ENCODE data around the gene GRID1. TPM values are rescaled to one million over a fixed set of nuclear protein-coding genes. Genes with fewer than 3 reads are reported as not detected.

The GRID1 gene
- total RNA-seq, 4 donors from 2014 or later = 0.88 to 7.3 (median 4.1) TPM

DNA sequence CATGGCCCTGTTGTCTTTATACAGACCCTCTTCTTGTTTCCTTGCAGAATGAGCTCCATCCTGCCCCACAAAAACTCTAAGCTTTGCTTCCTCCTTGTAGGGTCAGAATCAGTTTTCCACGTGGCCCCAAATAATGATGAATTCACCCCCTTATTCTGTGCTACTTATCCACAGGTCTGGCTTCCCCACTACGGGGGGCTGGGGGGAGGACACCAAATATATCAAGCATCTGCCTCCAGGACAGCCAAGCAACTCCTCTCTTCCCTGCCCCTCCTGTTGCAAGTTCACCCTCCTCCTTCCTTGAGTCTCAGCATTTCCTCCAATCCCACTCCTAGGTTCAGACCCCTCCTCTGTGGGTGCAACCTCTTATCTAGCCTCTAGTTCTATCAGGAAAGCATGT is 743.3 kb downstream of the GRID1 start:
- no peak for DNase-seq
- no peaks in the 10 kb centered on the region for H3K27me3 ChIP-seq
- intact Hi-C loops (cut with DNase I; ENCODE audit: low total_unique reads) = no loop called here
- no peaks in the 10 kb centered on the region for H3K9me3 ChIP-seq
- H3K4me3 ChIP-seq = no peak overlapping the region
- no peaks in the 10 kb centered on the region for H3K4me1 ChIP-seq
- H3K36me3 ChIP-seq = no peaks in the 10 kb centered on the region
- H3K27ac ChIP-seq = no peak overlapping the region
- TF ChIP-seq POLR2A (IDR thresholded peaks at IDR 0.05) = no peak
- TF ChIP-seq, protein P1, sequence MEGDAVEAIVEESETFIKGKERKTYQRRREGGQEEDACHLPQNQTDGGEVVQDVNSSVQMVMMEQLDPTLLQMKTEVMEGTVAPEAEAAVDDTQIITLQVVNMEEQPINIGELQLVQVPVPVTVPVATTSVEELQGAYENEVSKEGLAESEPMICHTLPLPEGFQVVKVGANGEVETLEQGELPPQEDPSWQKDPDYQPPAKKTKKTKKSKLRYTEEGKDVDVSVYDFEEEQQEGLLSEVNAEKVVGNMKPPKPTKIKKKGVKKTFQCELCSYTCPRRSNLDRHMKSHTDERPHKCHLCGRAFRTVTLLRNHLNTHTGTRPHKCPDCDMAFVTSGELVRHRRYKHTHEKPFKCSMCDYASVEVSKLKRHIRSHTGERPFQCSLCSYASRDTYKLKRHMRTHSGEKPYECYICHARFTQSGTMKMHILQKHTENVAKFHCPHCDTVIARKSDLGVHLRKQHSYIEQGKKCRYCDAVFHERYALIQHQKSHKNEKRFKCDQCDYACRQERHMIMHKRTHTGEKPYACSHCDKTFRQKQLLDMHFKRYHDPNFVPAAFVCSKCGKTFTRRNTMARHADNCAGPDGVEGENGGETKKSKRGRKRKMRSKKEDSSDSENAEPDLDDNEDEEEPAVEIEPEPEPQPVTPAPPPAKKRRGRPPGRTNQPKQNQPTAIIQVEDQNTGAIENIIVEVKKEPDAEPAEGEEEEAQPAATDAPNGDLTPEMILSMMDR (IDR thresholded peaks at IDR 0.05) = no peak

DNA sequence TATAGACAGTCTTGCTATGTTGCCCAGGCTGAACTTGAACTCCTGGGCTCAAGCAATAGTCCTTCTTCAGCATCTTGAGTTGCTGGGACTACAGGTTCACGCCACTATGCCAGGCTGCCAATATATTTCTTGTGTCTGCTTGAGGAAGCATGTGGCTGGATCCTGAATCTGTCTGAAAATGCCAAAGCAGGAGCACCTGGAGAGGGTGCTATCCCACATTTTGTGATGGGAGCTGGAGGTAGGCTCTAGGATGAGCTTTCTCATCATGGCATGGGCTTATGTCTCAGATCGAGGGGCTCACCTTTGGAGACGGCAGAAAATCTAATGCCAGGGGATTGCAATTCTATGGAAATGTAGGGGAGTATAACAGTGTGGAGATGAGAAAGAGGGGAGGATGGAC is 744.2 kb downstream of the GRID1 start:
- Histone ChIP-seq H3K9me3 (no peaks in the 10 kb centered on the region), H3K4me3 (no peak overlapping the region), H3K27me3 (no peaks in the 10 kb centered on the region), H3K27ac (no peak overlapping the region), H3K4me1 (no peaks in the 10 kb centered on the region), H3K36me3 (no peaks in the 10 kb centered on the region)
- TF ChIP-seq, protein P1 (IDR thresholded peaks at IDR 0.05) = no peak
- TF ChIP-seq POLR2A (IDR thresholded peaks at IDR 0.05) = no peak
- intact Hi-C loops (cut with DNase I; ENCODE audit: low total_unique reads) = no loop called here
- DNase-seq = no peak

GRCh38 chr10:85621562-85621961 is 745.0 kb downstream of the GRID1 start:
- intact Hi-C loops (cut with DNase I; ENCODE audit: low total_unique reads) = no loop called here
- Histone ChIP-seq H3K4me3 (no peak overlapping the region), H3K36me3 (no peaks in the 10 kb centered on the region), H3K27me3 (no peaks in the 10 kb centered on the region), H3K27ac (no peak overlapping the region), H3K4me1 (no peaks in the 10 kb centered on the region), H3K9me3 (no peaks in the 10 kb centered on the region)
- TF ChIP-seq, protein P1 (IDR thresholded peaks at IDR 0.05) = no peak
- no peak for TF ChIP-seq POLR2A (IDR thresholded peaks at IDR 0.05)
- DNase-seq = no peak

DNA sequence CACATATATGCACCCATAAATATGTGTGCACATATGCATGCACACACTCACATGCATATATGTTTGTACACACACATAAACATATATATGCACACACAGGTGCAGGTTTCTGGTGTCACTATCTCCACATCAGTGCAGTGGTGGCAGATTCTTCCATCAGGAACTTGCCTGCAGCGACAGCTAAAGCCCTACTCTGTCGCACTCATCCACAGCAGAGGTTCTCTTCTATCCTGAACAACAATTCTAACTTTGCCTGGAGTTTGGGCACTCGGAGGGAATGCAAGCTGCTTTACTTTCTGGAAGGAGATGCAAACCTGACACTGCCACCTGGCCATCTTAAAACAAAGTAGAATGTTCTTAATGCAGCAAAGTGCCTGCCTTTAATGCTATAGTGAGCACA is 745.8 kb downstream of the GRID1 start:
- Histone ChIP-seq H3K27me3 (no peaks in the 10 kb centered on the region), H3K4me3 (no peak overlapping the region), H3K9me3 (no peaks in the 10 kb centered on the region), H3K4me1 (no peaks in the 10 kb centered on the region), H3K27ac (no peak overlapping the region), H3K36me3 (no peaks in the 10 kb centered on the region)
- no peak for DNase-seq
- intact Hi-C loops (cut with DNase I; ENCODE audit: low total_unique reads) = no loop called here
- TF ChIP-seq, protein P1 (IDR thresholded peaks at IDR 0.05) = no peak
- no peak for TF ChIP-seq POLR2A (IDR thresholded peaks at IDR 0.05)

DNA sequence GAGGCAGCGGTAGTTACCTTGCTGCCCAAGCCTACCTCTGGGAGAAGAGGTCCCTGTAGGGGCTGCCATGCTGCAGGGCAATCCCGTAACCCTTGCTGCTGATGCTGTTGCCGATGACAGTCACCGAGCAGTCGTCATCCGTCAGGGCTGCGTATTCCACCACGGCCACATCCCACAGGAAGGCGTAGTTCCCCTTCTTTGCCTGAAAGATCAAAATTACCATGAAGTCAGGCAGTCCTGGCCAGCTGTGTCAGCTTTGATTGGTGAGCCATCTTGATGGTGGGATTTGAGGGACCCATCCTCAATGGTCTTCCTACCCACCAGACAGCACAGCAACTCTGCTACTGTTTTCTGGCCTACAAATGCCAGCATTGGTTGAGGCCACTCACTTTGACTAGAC is 746.8 kb downstream of the GRID1 start:
- no peaks in the 10 kb centered on the region for H3K4me1 ChIP-seq
- no peaks in the 10 kb centered on the region for H3K9me3 ChIP-seq
- H3K4me3 ChIP-seq = no peak overlapping the region
- no peaks in the 10 kb centered on the region for H3K36me3 ChIP-seq
- TF ChIP-seq, protein P1 (IDR thresholded peaks at IDR 0.05) = no peak
- TF ChIP-seq POLR2A (IDR thresholded peaks at IDR 0.05) = no peak
- H3K27me3 ChIP-seq = no peaks in the 10 kb centered on the region
- DNase-seq = no peak
- intact Hi-C loops (cut with DNase I; ENCODE audit: low total_unique reads) = no loop called here
- no peak overlapping the region for H3K27ac ChIP-seq
